Tibial nerve (tissue), 4 donors: ENCODE results near the gene FBXW12.

Experiments used
- EP300 ChIP-seq, 2 donors: sonication (generic); formaldehyde crosslinking; IDR thresholded peaks; one replicate each; pipeline ENCODE4 v1.6.1; 2017; ENCODE audit warnings: antibody characterized with exemption in 2 of 2, mild to moderate bottlenecking in 1 of 2
- POLR2A ChIP-seq, 2 donors: fragments of 450-650 bp; IDR thresholded peaks; one replicate each; pipeline ENCODE4 v1.6.1; 2017; ENCODE audit warnings: antibody characterized with exemption in 2 of 2, mild to moderate bottlenecking in 2 of 2, moderate library complexity in 2 of 2
- TF ChIP-seq, protein P1 (sequence below), 5 experiments: fragments of 200-600 bp in 3 of 5; fragments of 450-650 bp in 2 of 5; sonication (generic) in 3 of 5; IDR thresholded peaks; one replicate each; pipeline ENCODE4 v1.5.1; 2016 to 2019; ENCODE audit warnings: antibody characterized with exemption in 5 of 5, mild to moderate bottlenecking in 3 of 5, moderate library complexity in 2 of 5

DNA sequence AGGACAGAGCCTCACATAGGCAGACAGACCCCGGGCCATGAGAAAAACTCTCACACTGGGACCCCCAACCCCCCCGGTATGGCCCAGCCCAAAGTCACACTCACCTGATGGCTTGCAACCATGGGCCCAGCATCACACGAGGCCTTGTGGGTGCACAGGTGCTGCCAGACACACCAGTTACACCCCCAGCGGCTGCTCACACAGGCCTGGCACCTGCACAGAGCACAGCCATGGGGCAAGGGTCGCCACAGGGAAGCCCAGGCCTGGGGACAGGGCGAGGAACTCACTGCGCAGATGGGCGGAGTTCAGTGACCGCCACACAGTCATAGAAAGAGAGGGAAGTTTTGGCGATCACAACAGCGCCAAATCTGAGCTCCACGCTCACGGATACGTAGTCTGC is 48.5 kb downstream of the FBXW12 start:
- TF ChIP-seq, protein P1, sequence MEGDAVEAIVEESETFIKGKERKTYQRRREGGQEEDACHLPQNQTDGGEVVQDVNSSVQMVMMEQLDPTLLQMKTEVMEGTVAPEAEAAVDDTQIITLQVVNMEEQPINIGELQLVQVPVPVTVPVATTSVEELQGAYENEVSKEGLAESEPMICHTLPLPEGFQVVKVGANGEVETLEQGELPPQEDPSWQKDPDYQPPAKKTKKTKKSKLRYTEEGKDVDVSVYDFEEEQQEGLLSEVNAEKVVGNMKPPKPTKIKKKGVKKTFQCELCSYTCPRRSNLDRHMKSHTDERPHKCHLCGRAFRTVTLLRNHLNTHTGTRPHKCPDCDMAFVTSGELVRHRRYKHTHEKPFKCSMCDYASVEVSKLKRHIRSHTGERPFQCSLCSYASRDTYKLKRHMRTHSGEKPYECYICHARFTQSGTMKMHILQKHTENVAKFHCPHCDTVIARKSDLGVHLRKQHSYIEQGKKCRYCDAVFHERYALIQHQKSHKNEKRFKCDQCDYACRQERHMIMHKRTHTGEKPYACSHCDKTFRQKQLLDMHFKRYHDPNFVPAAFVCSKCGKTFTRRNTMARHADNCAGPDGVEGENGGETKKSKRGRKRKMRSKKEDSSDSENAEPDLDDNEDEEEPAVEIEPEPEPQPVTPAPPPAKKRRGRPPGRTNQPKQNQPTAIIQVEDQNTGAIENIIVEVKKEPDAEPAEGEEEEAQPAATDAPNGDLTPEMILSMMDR (IDR thresholded peaks at IDR 0.05), result no peak
- TF ChIP-seq POLR2A (IDR thresholded peaks at IDR 0.05) (no peak), EP300 (IDR thresholded peaks at IDR 0.05) (no peak)
